ENCODE results near the gene BSN.

BSN gene

DNA sequence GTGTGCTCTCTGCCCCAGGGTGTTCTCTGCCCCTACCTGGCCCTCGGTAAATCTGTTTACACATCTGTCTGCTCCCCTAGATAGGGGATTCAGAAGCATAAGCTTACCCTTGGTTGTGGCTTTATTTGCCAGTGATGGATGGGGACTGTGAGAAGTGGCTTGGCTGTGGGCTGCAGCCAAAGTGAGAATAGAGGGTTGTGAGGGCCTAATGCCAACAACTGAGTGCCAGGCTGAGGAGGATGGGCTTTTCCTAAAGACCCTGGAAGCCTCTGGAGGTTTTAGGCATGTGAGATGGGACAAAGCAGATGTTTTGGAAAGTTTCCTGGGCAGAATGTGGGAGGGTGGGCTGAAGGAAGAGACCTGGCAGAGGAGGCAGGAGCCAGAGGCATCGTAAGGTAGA lies 104.4 kb downstream of the BSN start:
- Histone ChIP-seq H3K27ac (ENCODE audit: low read length) (no peak overlapping the region), H3K9ac (ENCODE audit: low read length) (no peak overlapping the region), H4K20me1 (ENCODE audit: insufficient read depth, low read length) (no peaks in the 10 kb centered on the region), H3K4me3 (ENCODE audit: low read length) (no peak overlapping the region), H3K4me1 (ENCODE audit: low read length) (no peaks in the 10 kb centered on the region), H3K36me3 (replicated peaks; ENCODE audit: low read depth, low read length) (no peaks in the 10 kb centered on the region), H2AFZ (ENCODE audit: low read depth, low read length) (no peak overlapping the region), H3K4me2 (ENCODE audit: low read length) (no peak overlapping the region), H3K9me3 (ENCODE audit: insufficient read depth, low read length) (no peaks in the 10 kb centered on the region), H3K27me3 (ENCODE audit: low read depth, low read length) (no peaks in the 10 kb centered on the region), H3K79me2 (ENCODE audit: low read length) (no peaks in the 10 kb centered on the region)
- TF ChIP-seq, protein P1, sequence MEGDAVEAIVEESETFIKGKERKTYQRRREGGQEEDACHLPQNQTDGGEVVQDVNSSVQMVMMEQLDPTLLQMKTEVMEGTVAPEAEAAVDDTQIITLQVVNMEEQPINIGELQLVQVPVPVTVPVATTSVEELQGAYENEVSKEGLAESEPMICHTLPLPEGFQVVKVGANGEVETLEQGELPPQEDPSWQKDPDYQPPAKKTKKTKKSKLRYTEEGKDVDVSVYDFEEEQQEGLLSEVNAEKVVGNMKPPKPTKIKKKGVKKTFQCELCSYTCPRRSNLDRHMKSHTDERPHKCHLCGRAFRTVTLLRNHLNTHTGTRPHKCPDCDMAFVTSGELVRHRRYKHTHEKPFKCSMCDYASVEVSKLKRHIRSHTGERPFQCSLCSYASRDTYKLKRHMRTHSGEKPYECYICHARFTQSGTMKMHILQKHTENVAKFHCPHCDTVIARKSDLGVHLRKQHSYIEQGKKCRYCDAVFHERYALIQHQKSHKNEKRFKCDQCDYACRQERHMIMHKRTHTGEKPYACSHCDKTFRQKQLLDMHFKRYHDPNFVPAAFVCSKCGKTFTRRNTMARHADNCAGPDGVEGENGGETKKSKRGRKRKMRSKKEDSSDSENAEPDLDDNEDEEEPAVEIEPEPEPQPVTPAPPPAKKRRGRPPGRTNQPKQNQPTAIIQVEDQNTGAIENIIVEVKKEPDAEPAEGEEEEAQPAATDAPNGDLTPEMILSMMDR (IDR thresholded peaks at IDR 0.05; ENCODE audit: low read depth, low read length): no peak
- no peak for TF ChIP-seq EZH2phosphoT487 (IDR thresholded peaks at IDR 0.05; ENCODE audit: low read depth)

DNA sequence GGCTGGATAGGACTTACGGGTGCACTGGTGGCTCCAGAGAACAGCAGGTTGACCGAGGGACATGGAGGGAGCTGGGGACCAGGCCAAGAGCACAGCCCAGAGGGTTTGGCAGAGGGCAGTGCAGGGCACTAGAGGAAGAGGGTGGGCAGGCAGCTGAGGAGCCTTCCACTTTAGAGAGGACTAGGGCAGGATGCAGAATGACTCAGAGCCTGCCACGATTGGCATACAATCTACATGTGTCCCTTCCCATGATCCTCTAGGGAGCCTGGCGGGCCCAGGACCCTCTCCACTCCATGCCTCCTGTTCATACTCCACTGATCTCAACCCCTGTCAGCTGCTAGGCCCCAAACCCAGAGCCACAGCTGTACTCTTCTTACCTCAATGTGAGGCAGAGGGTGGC lies 105.5 kb downstream of the BSN start:
- Histone ChIP-seq H3K27ac (ENCODE audit: low read length) (no peak overlapping the region), H3K4me1 (ENCODE audit: low read length) (no peaks in the 10 kb centered on the region), H3K27me3 (ENCODE audit: low read depth, low read length) (no peaks in the 10 kb centered on the region), H3K4me3 (ENCODE audit: low read length) (no peak overlapping the region), H3K9me3 (ENCODE audit: insufficient read depth, low read length) (no peaks in the 10 kb centered on the region), H3K79me2 (ENCODE audit: low read length) (no peaks in the 10 kb centered on the region), H3K4me2 (ENCODE audit: low read length) (no peak overlapping the region), H3K9ac (ENCODE audit: low read length) (no peak overlapping the region), H3K36me3 (replicated peaks; ENCODE audit: low read depth, low read length) (no peaks in the 10 kb centered on the region), H2AFZ (ENCODE audit: low read depth, low read length) (peak overlapping the region; percentile 15; the same call in 1 of the 2 replicates), H4K20me1 (ENCODE audit: insufficient read depth, low read length) (no peaks in the 10 kb centered on the region)
- TF ChIP-seq, protein P1 (IDR thresholded peaks at IDR 0.05; ENCODE audit: low read depth, low read length): no peak
- no peak for TF ChIP-seq EZH2phosphoT487 (IDR thresholded peaks at IDR 0.05; ENCODE audit: low read depth)

DNA sequence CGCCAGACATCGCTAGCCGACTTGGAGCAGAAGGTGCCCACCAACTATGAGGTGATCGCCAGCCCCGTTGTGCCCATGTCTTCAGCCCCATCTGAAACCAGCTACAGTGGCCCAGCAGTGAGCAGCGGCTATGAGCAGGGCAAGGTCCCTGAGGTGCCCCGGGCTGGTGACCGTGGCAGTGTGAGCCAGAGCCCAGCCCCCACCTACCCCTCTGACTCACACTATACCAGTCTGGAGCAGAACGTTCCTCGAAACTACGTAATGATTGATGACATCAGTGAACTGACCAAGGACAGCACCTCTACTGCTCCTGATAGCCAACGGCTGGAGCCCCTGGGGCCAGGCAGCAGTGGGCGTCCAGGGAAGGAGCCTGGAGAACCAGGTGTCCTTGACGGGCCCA lies 107.0 kb downstream of the BSN start:
- Histone ChIP-seq H3K27me3 (ENCODE audit: low read depth, low read length) (no peaks in the 10 kb centered on the region), H2AFZ (ENCODE audit: low read depth, low read length) (no peak overlapping the region), H3K4me1 (ENCODE audit: low read length) (no peaks in the 10 kb centered on the region), H3K9ac (ENCODE audit: low read length) (no peak overlapping the region), H3K27ac (ENCODE audit: low read length) (no peak overlapping the region), H3K4me3 (ENCODE audit: low read length) (no peak overlapping the region), H3K4me2 (ENCODE audit: low read length) (no peak overlapping the region), H3K36me3 (replicated peaks; ENCODE audit: low read depth, low read length) (no peaks in the 10 kb centered on the region), H3K9me3 (ENCODE audit: insufficient read depth, low read length) (no peaks in the 10 kb centered on the region), H3K79me2 (ENCODE audit: low read length) (no peaks in the 10 kb centered on the region), H4K20me1 (ENCODE audit: insufficient read depth, low read length) (no peaks in the 10 kb centered on the region)
- TF ChIP-seq, protein P1 (IDR thresholded peaks at IDR 0.05; ENCODE audit: low read depth, low read length): no peak
- TF ChIP-seq EZH2phosphoT487 (IDR thresholded peaks at IDR 0.05; ENCODE audit: low read depth): no peak

DNA sequence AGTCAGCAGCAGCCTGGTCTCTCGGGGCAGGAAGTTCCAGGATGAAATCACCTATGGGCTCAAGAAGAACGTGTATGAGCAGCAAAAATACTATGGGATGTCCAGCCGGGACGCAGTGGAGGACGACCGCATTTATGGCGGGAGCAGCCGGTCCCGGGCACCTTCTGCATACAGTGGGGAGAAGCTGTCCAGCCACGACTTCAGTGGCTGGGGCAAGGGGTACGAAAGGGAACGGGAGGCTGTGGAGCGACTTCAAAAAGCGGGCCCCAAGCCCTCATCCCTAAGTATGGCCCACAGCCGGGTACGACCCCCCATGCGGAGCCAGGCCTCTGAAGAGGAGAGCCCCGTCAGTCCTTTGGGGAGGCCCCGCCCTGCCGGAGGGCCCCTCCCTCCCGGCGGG lies 107.7 kb downstream of the BSN start:
- no peak overlapping the region for H3K27ac ChIP-seq (ENCODE audit: low read length)
- no peak overlapping the region for H3K9ac ChIP-seq (ENCODE audit: low read length)
- H3K9me3 ChIP-seq (ENCODE audit: insufficient read depth, low read length): no peaks in the 10 kb centered on the region
- no peaks in the 10 kb centered on the region for H3K4me1 ChIP-seq (ENCODE audit: low read length)
- H3K79me2 ChIP-seq (ENCODE audit: low read length): no peaks in the 10 kb centered on the region
- H4K20me1 ChIP-seq (ENCODE audit: insufficient read depth, low read length): no peaks in the 10 kb centered on the region
- TF ChIP-seq, protein P1 (IDR thresholded peaks at IDR 0.05; ENCODE audit: low read depth, low read length): no peak
- no peak for TF ChIP-seq EZH2phosphoT487 (IDR thresholded peaks at IDR 0.05; ENCODE audit: low read depth)
- no peak overlapping the region for H3K4me3 ChIP-seq (ENCODE audit: low read length)
- H3K4me2 ChIP-seq (ENCODE audit: low read length): no peak overlapping the region
- no peaks in the 10 kb centered on the region for H3K36me3 ChIP-seq (replicated peaks; ENCODE audit: low read depth, low read length)
- H3K27me3 ChIP-seq (ENCODE audit: low read depth, low read length): no peaks in the 10 kb centered on the region
- no peak overlapping the region for H2AFZ ChIP-seq (ENCODE audit: low read depth, low read length)

Measured in OCI-LY3 (cell line).